ENCODE measurements around the gene ZNF605.

ZNF605 gene

DNA sequence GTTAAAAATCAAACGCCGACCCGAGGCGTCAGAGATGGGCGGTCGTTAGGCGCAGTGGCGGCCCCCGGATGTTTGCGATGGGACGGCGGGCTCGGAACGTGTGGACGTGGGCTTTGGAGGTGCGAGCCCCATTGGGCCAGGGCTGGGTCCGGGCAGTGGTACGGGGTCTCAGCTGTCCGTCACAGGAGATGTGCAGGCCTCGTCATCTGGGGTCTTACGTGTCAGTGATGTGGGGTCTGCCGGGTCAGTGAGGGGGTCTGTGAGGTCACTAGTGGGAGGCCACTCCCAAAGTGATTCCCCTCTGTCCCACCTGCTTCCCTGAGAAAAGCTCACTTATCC, 47.1 kb downstream of the ZNF605 start:
- TF ChIP-seq TAF1 (IDR thresholded peaks at IDR 0.05; ENCODE audit: low read depth) (no peak), EGR1 (IDR thresholded peaks at IDR 0.05) (no peak), TCF12 (IDR thresholded peaks at IDR 0.05; ENCODE audit: low read depth) (no peak)
- TF ChIP-seq, protein P1, sequence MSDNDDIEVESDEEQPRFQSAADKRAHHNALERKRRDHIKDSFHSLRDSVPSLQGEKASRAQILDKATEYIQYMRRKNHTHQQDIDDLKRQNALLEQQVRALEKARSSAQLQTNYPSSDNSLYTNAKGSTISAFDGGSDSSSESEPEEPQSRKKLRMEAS (IDR thresholded peaks at IDR 0.05): 0 out of 2 replicates have a peak, but pooled peaks have one; percentile 4

DNA sequence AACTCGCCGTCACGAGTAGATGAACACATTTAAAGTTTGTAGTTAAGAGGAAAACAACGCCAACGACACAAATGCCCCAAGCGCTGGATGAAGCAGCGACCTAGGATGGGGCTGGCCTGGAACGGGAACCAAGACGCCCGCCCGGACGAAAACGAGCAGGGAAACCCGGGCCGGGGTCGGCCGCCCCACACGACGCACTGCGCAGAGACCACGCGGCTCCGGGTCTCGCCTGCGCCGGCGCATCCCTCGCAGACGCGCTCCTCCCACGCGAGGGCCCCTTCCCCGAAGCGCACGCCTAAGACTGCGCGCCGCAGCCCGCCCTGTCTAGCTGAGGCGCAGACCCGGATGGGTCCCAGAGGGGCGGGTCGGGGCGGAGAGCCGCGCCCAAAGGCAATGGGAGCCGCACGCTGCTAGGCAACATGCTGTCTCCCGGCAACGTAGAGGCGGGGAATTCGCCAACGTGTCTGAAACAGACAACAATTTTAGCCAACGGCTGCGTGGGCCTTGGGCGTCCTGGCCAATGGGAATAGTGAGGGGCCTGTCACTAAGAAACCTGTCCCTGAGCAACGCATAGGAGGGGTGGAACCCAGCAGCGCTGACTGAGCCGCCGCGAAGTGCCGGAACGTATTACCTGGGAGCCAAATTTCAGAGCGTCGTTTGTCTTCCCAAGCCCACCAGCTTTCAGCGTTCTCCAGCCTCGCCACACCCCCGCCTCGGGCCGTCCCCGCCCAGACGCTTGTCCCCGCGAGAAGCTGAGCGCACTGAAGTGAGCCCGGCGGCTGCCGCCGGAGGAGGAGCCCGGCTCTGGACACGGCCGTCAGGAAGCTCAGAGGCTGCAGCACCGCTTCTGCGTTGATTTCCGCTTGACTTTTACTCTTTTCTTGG, 47.7 kb downstream of the ZNF605 start:
- no peak for TF ChIP-seq TCF12 (IDR thresholded peaks at IDR 0.05; ENCODE audit: low read depth)
- TF ChIP-seq TEAD4 (IDR thresholded peaks at IDR 0.05): no peak; the same call in 1 of the 2 replicates
- peak; percentile 33; the same call in 1 of the 2 replicates for TF ChIP-seq USF1 (IDR thresholded peaks at IDR 0.05)
- peak; percentile 79 for TF ChIP-seq ZBTB7A (IDR thresholded peaks at IDR 0.05; ENCODE audit: low read depth)
- TF ChIP-seq RAD21 (IDR thresholded peaks at IDR 0.05; ENCODE audit: low read depth): no peak
- peak; percentile 73 for TF ChIP-seq EGR1 (IDR thresholded peaks at IDR 0.05)
- peak; percentile 58; the same call in 1 of the 2 replicates for TF ChIP-seq CREB1 (IDR thresholded peaks at IDR 0.05; ENCODE audit: low read depth)
- no peak for TF ChIP-seq CEBPB (IDR thresholded peaks at IDR 0.05)
- TF ChIP-seq, protein P1 (IDR thresholded peaks at IDR 0.05): peak; percentile 94
- no peak for TF ChIP-seq YY1 (IDR thresholded peaks at IDR 0.05; ENCODE audit: low read depth)
- TF ChIP-seq, protein P2, sequence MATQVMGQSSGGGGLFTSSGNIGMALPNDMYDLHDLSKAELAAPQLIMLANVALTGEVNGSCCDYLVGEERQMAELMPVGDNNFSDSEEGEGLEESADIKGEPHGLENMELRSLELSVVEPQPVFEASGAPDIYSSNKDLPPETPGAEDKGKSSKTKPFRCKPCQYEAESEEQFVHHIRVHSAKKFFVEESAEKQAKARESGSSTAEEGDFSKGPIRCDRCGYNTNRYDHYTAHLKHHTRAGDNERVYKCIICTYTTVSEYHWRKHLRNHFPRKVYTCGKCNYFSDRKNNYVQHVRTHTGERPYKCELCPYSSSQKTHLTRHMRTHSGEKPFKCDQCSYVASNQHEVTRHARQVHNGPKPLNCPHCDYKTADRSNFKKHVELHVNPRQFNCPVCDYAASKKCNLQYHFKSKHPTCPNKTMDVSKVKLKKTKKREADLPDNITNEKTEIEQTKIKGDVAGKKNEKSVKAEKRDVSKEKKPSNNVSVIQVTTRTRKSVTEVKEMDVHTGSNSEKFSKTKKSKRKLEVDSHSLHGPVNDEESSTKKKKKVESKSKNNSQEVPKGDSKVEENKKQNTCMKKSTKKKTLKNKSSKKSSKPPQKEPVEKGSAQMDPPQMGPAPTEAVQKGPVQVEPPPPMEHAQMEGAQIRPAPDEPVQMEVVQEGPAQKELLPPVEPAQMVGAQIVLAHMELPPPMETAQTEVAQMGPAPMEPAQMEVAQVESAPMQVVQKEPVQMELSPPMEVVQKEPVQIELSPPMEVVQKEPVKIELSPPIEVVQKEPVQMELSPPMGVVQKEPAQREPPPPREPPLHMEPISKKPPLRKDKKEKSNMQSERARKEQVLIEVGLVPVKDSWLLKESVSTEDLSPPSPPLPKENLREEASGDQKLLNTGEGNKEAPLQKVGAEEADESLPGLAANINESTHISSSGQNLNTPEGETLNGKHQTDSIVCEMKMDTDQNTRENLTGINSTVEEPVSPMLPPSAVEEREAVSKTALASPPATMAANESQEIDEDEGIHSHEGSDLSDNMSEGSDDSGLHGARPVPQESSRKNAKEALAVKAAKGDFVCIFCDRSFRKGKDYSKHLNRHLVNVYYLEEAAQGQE (IDR thresholded peaks at IDR 0.05; ENCODE audit: low read depth): no peak
- peak; percentile 68; the same call in 1 of the 2 replicates for TF ChIP-seq FOXM1 (IDR thresholded peaks at IDR 0.05; ENCODE audit: borderline replicate concordance, low read depth)
- no peak for TF ChIP-seq NFIC (IDR thresholded peaks at IDR 0.05)

DNA sequence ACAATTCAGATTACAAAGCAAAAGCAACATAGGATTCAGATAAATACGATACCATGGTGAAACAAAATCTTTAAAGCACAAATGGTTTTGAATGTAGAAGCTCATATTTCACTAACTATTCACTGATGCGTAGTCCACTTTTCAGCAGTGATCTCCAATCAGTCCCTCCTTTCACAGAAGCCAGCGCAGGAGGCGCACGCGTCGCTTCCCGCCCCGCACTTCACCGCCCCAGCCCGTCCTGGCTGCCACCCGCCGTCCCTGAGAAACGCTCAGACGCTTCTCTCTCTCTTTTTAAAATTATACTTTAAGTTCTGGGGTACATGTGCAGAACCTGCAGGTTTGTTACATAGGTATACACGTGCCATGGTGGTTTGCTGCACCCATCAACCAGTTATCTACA, 48.9 kb downstream of the ZNF605 start:
- TF ChIP-seq, protein P1 (IDR thresholded peaks at IDR 0.05): no peak; the same call in 1 of the 2 replicates
- no peak for TF ChIP-seq CREB1 (IDR thresholded peaks at IDR 0.05; ENCODE audit: low read depth)
- TF ChIP-seq CEBPB (IDR thresholded peaks at IDR 0.05): no peak
- TF ChIP-seq ZBTB7A (IDR thresholded peaks at IDR 0.05; ENCODE audit: low read depth): no peak
- TF ChIP-seq YY1 (IDR thresholded peaks at IDR 0.05; ENCODE audit: low read depth): no peak
- TF ChIP-seq EP300 (IDR thresholded peaks at IDR 0.05; ENCODE audit: borderline replicate concordance): no peak
- TF ChIP-seq RAD21 (IDR thresholded peaks at IDR 0.05; ENCODE audit: low read depth): no peak
- no peak for TF ChIP-seq TEAD4 (IDR thresholded peaks at IDR 0.05)
- TF ChIP-seq, protein P2 (IDR thresholded peaks at IDR 0.05; ENCODE audit: low read depth): no peak
- no peak for TF ChIP-seq EGR1 (IDR thresholded peaks at IDR 0.05)
- no peak for TF ChIP-seq USF1 (IDR thresholded peaks at IDR 0.05)
- no peak for TF ChIP-seq TAF1 (IDR thresholded peaks at IDR 0.05; ENCODE audit: low read depth)
- TF ChIP-seq TCF12 (IDR thresholded peaks at IDR 0.05; ENCODE audit: low read depth): no peak
- TF ChIP-seq FOXM1 (IDR thresholded peaks at IDR 0.05; ENCODE audit: borderline replicate concordance, low read depth): no peak
- no peak for TF ChIP-seq NFIC (IDR thresholded peaks at IDR 0.05)

GRCh38 chr12:132904718-132905328, 51.3 kb downstream of the ZNF605 start:
- TF ChIP-seq, protein P2 (IDR thresholded peaks at IDR 0.05; ENCODE audit: low read depth): no peak
- TF ChIP-seq TCF12 (IDR thresholded peaks at IDR 0.05; ENCODE audit: low read depth) (no peak), RAD21 (IDR thresholded peaks at IDR 0.05; ENCODE audit: low read depth) (no peak), EGR1 (IDR thresholded peaks at IDR 0.05) (no peak), YY1 (IDR thresholded peaks at IDR 0.05; ENCODE audit: low read depth) (no peak), EP300 (IDR thresholded peaks at IDR 0.05; ENCODE audit: borderline replicate concordance) (no peak), USF1 (IDR thresholded peaks at IDR 0.05) (no peak), TAF1 (IDR thresholded peaks at IDR 0.05; ENCODE audit: low read depth) (no peak)
